HUES64 (cell line): ENCODE data around the gene CEMIP.

Experiments
- H3K27ac ChIP-seq: 2 replicates; pipeline ENCODE4 v1.7.0; 2013; ENCODE audit warnings: low read depth, low read length, inconsistent platforms
- H3K27me3 ChIP-seq: 2 replicates; pipeline ENCODE4 v1.6.1; 2013; ENCODE audit warnings: mild to moderate bottlenecking, low read length; ENCODE audit not compliant: insufficient read depth
- H3K36me3 ChIP-seq: 2 replicates; pipeline ENCODE4 v1.6.1; 2013; ENCODE audit warnings: mild to moderate bottlenecking, low read length; ENCODE audit not compliant: insufficient read depth
- H3K4me1 ChIP-seq: 2 replicates; pipeline ENCODE4 v1.6.1; 2013; ENCODE audit warnings: mild to moderate bottlenecking, low read length, moderate library complexity; ENCODE audit not compliant: insufficient read depth
- H3K4me3 ChIP-seq: 2 replicates; pipeline ENCODE4 v1.5.1; 2013; ENCODE audit warnings: mild to moderate bottlenecking, low read length, moderate library complexity
- H3K9ac ChIP-seq: 2 replicates; pipeline ENCODE4 v1.6.1; 2013; ENCODE audit warnings: mild to moderate bottlenecking, low read depth, low read length
- H3K9me3 ChIP-seq: 2 replicates; pipeline ENCODE4 v1.6.1; 2013; ENCODE audit warnings: low read depth, low read length; ENCODE audit not compliant: insufficient read depth
- WGBS: fragments of 150-250, 120-280 bp; methylation state at CpG from one replicate; pipeline ENCODE4 v1.1.7; 2013; ENCODE audit warnings: missing lambda C conversion rate; 5-methylcytosine and 5-hydroxymethylcytosine counted together

The CEMIP gene

GRCh38 chr15:80875568-80876347 lies 96.6 kb downstream of the CEMIP start:
- Histone ChIP-seq H3K27me3 (no peaks in the 10 kb centered on the region), H3K4me3 (no peak overlapping the region), H3K9me3 (no peaks in the 10 kb centered on the region), H3K4me1 (no peaks in the 10 kb centered on the region; the same call in 1 of the 2 replicates), H3K36me3 (no peaks in the 10 kb centered on the region), H3K27ac (no peak overlapping the region), H3K9ac (no peak overlapping the region)
- 85% methylated on average over 8 of the region's 8 CpGs for WGBS

GRCh38 chr15:80876348-80876674 lies 97.1 kb downstream of the CEMIP start:
- WGBS = 95% methylated on average over 4 of the region's 4 CpGs
- H3K36me3 ChIP-seq = no peaks in the 10 kb centered on the region
- H3K4me1 ChIP-seq = no peaks in the 10 kb centered on the region; the same call in 1 of the 2 replicates
- H3K9ac ChIP-seq = no peak overlapping the region
- H3K27ac ChIP-seq = no peak overlapping the region
- no peak overlapping the region for H3K4me3 ChIP-seq
- H3K9me3 ChIP-seq = no peaks in the 10 kb centered on the region
- H3K27me3 ChIP-seq = no peaks in the 10 kb centered on the region

- Histone ChIP-seq H3K4me3 (no peak overlapping the region), H3K36me3 (no peaks in the 10 kb centered on the region), H3K4me1 (no peaks in the 10 kb centered on the region; the same call in 1 of the 2 replicates)
Observed at GRCh38 chr15:80878242-80878866, 99.2 kb downstream of the CEMIP start.

GRCh38 chr15:80878867-80879250 lies 99.7 kb downstream of the CEMIP start:
- H3K4me3 ChIP-seq = no peak overlapping the region
- no peak overlapping the region for H3K9ac ChIP-seq
- H3K27ac ChIP-seq = no peak overlapping the region
- no peaks in the 10 kb centered on the region for H3K36me3 ChIP-seq
- no peaks in the 10 kb centered on the region for H3K9me3 ChIP-seq
- H3K4me1 ChIP-seq = no peaks in the 10 kb centered on the region; the same call in 1 of the 2 replicates
- WGBS = 88% methylated on average over 2 of the region's 2 CpGs
- H3K27me3 ChIP-seq = no peaks in the 10 kb centered on the region

More at GRCh38 chr15:80878242-80878866, 99.2 kb downstream of the CEMIP start:
- Histone ChIP-seq H3K27ac (no peak overlapping the region), H3K9me3 (no peaks in the 10 kb centered on the region), H3K27me3 (no peaks in the 10 kb centered on the region), H3K9ac (no peak overlapping the region)
- WGBS = 96% methylated on average over 3 of the region's 3 CpGs

GRCh38 chr15:80880086-80880485 lies 100.9 kb downstream of the CEMIP start:
- no peak overlapping the region for H3K4me3 ChIP-seq
- 94% methylated on average over 3 of the region's 3 CpGs for WGBS
- no peak overlapping the region for H3K27ac ChIP-seq
- no peaks in the 10 kb centered on the region; the same call in 1 of the 2 replicates for H3K4me1 ChIP-seq
- H3K36me3 ChIP-seq = no peaks in the 10 kb centered on the region
- H3K27me3 ChIP-seq = no peaks in the 10 kb centered on the region
- H3K9me3 ChIP-seq = no peaks in the 10 kb centered on the region
- no peak overlapping the region for H3K9ac ChIP-seq

GRCh38 chr15:80883641-80884040 lies 104.5 kb downstream of the CEMIP start:
- Histone ChIP-seq H3K27ac (no peak overlapping the region), H3K4me3 (no peak overlapping the region), H3K9ac (no peak overlapping the region), H3K4me1 (peaks cover 6% of the 10 kb centered on the region; the same call in 1 of the 2 replicates), H3K36me3 (no peaks in the 10 kb centered on the region), H3K9me3 (no peaks in the 10 kb centered on the region), H3K27me3 (no peaks in the 10 kb centered on the region)
- 90% methylated on average over 2 of the region's 2 CpGs for WGBS

GRCh38 chr15:80885016-80885579 lies 105.9 kb downstream of the CEMIP start:
- Histone ChIP-seq H3K27ac (no peak overlapping the region), H3K4me3 (no peak overlapping the region), H3K27me3 (no peaks in the 10 kb centered on the region), H3K4me1 (peaks cover 12% of the 10 kb centered on the region; the same call in 1 of the 2 replicates), H3K36me3 (no peaks in the 10 kb centered on the region), H3K9ac (no peak overlapping the region), H3K9me3 (no peaks in the 10 kb centered on the region)
- 87% methylated on average over 6 of the region's 6 CpGs for WGBS

GRCh38 chr15:80887148-80887547 lies 108.0 kb downstream of the CEMIP start:
- Histone ChIP-seq H3K4me1 (peaks cover 12% of the 10 kb centered on the region; the same call in 1 of the 2 replicates), H3K9ac (no peak overlapping the region), H3K27me3 (no peaks in the 10 kb centered on the region), H3K9me3 (no peaks in the 10 kb centered on the region), H3K4me3 (no peak overlapping the region), H3K36me3 (no peaks in the 10 kb centered on the region), H3K27ac (no peak overlapping the region)
- WGBS = 56% methylated on average over 4 of the region's 4 CpGs

GRCh38 chr15:80888846-80889245 lies 109.7 kb downstream of the CEMIP start:
- no peak overlapping the region for H3K4me3 ChIP-seq
- H3K27me3 ChIP-seq = no peaks in the 10 kb centered on the region
- H3K36me3 ChIP-seq = no peaks in the 10 kb centered on the region
- H3K4me1 ChIP-seq = peaks cover 12% of the 10 kb centered on the region; the same call in 1 of the 2 replicates
- H3K27ac ChIP-seq = no peak overlapping the region
- H3K9me3 ChIP-seq = no peaks in the 10 kb centered on the region
- H3K9ac ChIP-seq = no peak overlapping the region
- WGBS = 80% methylated on average over 2 of the region's 3 CpGs

GRCh38 chr15:80890341-80891005 lies 111.3 kb downstream of the CEMIP start:
- 95% methylated on average over 7 of the region's 8 CpGs for WGBS
- H3K4me3 ChIP-seq = no peak overlapping the region
- H3K9me3 ChIP-seq = no peaks in the 10 kb centered on the region
- peaks cover 12% of the 10 kb centered on the region; the same call in 1 of the 2 replicates for H3K4me1 ChIP-seq
- H3K27ac ChIP-seq = no peak overlapping the region
- no peaks in the 10 kb centered on the region for H3K27me3 ChIP-seq
- no peak overlapping the region for H3K9ac ChIP-seq
- no peaks in the 10 kb centered on the region for H3K36me3 ChIP-seq

GRCh38 chr15:80891006-80891405 lies 111.8 kb downstream of the CEMIP start:
- Histone ChIP-seq H3K27ac (no peak overlapping the region), H3K36me3 (no peaks in the 10 kb centered on the region), H3K27me3 (no peaks in the 10 kb centered on the region), H3K9ac (no peak overlapping the region), H3K4me3 (no peak overlapping the region), H3K4me1 (peaks cover 12% of the 10 kb centered on the region; the same call in 1 of the 2 replicates), H3K9me3 (0 out of 2 replicates have a peak, but pooled peaks cover 3% of the 10 kb centered on the region)
